Measurements from ENCODE around the gene PICALM. TPM values are rescaled to one million over a fixed set of nuclear protein-coding genes. Genes with fewer than 3 reads are reported as not detected.

PICALM gene
- total RNA-seq, 4 donors from 2014 or later = 287 to 339 (median 313) TPM

GRCh38 chr11:86073948-86074347 is 5.1 kb upstream of the PICALM start:
- TF ChIP-seq EP300 (IDR thresholded peaks at IDR 0.05) = no peak
- no peak for TF ChIP-seq POLR2A (IDR thresholded peaks at IDR 0.05)
- TF ChIP-seq CTCF (IDR thresholded peaks at IDR 0.05) = no peak
- DNase-seq (ENCODE audit: low spot score in 2 of 2) = no peak
- WGBS, 2 donors = 81 to 90% methylated on average over 2 of the region's 2 CpGs

GRCh38 chr11:86072211-86072610 is 3.3 kb upstream of the PICALM start:
- H3K4me1 ChIP-seq = peaks cover 0 to 15% (median 6%) of the 10 kb centered on the region in 4 donors
- 89 to 92% methylated on average over 5 of the region's 5 CpGs for WGBS, 2 donors
- DNase-seq (ENCODE audit: low spot score in 2 of 2) = no peak
- no peak overlapping the region for H3K4me3 ChIP-seq
- no peaks in the 10 kb centered on the region for H3K9me3 ChIP-seq
- no peak for TF ChIP-seq EP300 (IDR thresholded peaks at IDR 0.05)
- TF ChIP-seq CTCF (IDR thresholded peaks at IDR 0.05) = no peak
- no peak for TF ChIP-seq POLR2A (IDR thresholded peaks at IDR 0.05)
- no peaks in the 10 kb centered on the region for H3K27me3 ChIP-seq
- no peaks in the 10 kb centered on the region for H3K36me3 ChIP-seq
- no peak overlapping the region for H3K27ac ChIP-seq

More at GRCh38 chr11:86073948-86074347, 5.1 kb upstream of the PICALM start:
- H3K27me3 ChIP-seq = no peaks in the 10 kb centered on the region
- H3K36me3 ChIP-seq = no peaks in the 10 kb centered on the region
- H3K27ac ChIP-seq = no peak overlapping the region
- no peaks in the 10 kb centered on the region for H3K9me3 ChIP-seq
- H3K4me3 ChIP-seq = no peak overlapping the region
- peaks cover 0 to 15% (median 6%) of the 10 kb centered on the region in 4 donors for H3K4me1 ChIP-seq

- 62 to 79% methylated on average over 2 of the region's 2 CpGs for WGBS, 2 donors
- peaks cover 0 to 23% (median 13%) of the 10 kb centered on the region in 4 donors for H3K4me1 ChIP-seq
- no peaks in the 10 kb centered on the region for H3K9me3 ChIP-seq
- no peak overlapping the region for H3K4me3 ChIP-seq
- H3K27me3 ChIP-seq = no peaks in the 10 kb centered on the region
- no peaks in the 10 kb centered on the region for H3K36me3 ChIP-seq
- no peak for DNase-seq (ENCODE audit: low spot score in 2 of 2)
- no peak for TF ChIP-seq EP300 (IDR thresholded peaks at IDR 0.05)
- no peak for TF ChIP-seq CTCF (IDR thresholded peaks at IDR 0.05)
- TF ChIP-seq POLR2A (IDR thresholded peaks at IDR 0.05) = no peak
- peak overlapping the region; percentile 76 to 99 (median 94) for H3K27ac ChIP-seq
Observed at GRCh38 chr11:86070142-86071056, 1.5 kb upstream of the PICALM start.

GRCh38 chr11:86069408-86070101 is 671 bp upstream of the PICALM start:
- peak; percentile 59 to 79 for TF ChIP-seq EP300 (IDR thresholded peaks at IDR 0.05)
- TF ChIP-seq CTCF (IDR thresholded peaks at IDR 0.05) = no peak
- Histone ChIP-seq H3K36me3 (no peaks in the 10 kb centered on the region), H3K4me1 (peaks cover 0 to 32% (median 17%) of the 10 kb centered on the region in 4 donors), H3K4me3 (peak overlapping the region; percentile 30 to 100 (median 71)), H3K27me3 (no peaks in the 10 kb centered on the region), H3K9me3 (no peaks in the 10 kb centered on the region), H3K27ac (peak overlapping the region; percentile 76 to 99 (median 94))
- whole genome bisulfite sequencing, 2 donors = 8 to 9% methylated on average over 10 to 11 of the region's 14 CpGs
- peak in 1 of 2 donors; percentile 44 for DNase-seq (ENCODE audit: low spot score in 2 of 2)

Data from tibial nerve (tissue), 4 donors.